NCI-H128 (cell line): ENCODE measurements around the gene CFB.

Source experiments
- DNase-seq: peaks from one replicate; lab custom pipeline; 2025; ENCODE audit not compliant: unreplicated experiment; lab: John Stamatoyannopoulos, UW

The CFB gene

GRCh38 chr6:31948306-31948705 is 2.4 kb downstream of the CFB start:
- DNase-seq: no peak

GRCh38 chr6:31948753-31949413 is 3.0 kb downstream of the CFB start:
- no peak for DNase-seq

- DNase-seq: no peak
Measured at GRCh38 chr6:31949926-31950548, 4.1 kb downstream of the CFB start.

- no peak for DNase-seq
Measured at GRCh38 chr6:31952140-31952805, 6.4 kb downstream of the CFB start.

GRCh38 chr6:31952890-31953289 is 7.0 kb downstream of the CFB start:
- DNase-seq: no peak

- DNase-seq: no peak
Measured at GRCh38 chr6:31954511-31954910, 8.6 kb downstream of the CFB start.

GRCh38 chr6:31956796-31957195 is 10.9 kb downstream of the CFB start:
- no peak for DNase-seq

GRCh38 chr6:31958412-31958740 is 12.5 kb downstream of the CFB start:
- no peak for DNase-seq

- DNase-seq: peak; percentile 95
Measured at GRCh38 chr6:31958741-31959739, 13.1 kb downstream of the CFB start, which contains the start of the genes NELFE and SKIC2. Gene NELFE, minus strand, starts transcription at chr6:31958971. Its CDS starts 525 bp downstream, at chr6:31958446. Gene SKIC2, plus strand, starts transcription at chr6:31959175. Its CDS starts 18 bp downstream, at chr6:31959193.

- DNase-seq: no peak
Measured at GRCh38 chr6:31961616-31962015, 15.7 kb downstream of the CFB start.

GRCh38 chr6:31963921-31964320 is 18.0 kb downstream of the CFB start:
- DNase-seq: no peak

- no peak for DNase-seq
Measured at GRCh38 chr6:31965700-31966099, 19.8 kb downstream of the CFB start.

- DNase-seq: no peak
Measured at GRCh38 chr6:31966506-31966905, 20.6 kb downstream of the CFB start.

- DNase-seq: no peak
Measured at GRCh38 chr6:31966997-31967925, 21.4 kb downstream of the CFB start.

GRCh38 chr6:31967926-31968320 is 22.0 kb downstream of the CFB start:
- no peak for DNase-seq

- no peak for DNase-seq
Measured at GRCh38 chr6:31968326-31968725, 22.4 kb downstream of the CFB start.

- no peak for DNase-seq
Measured at GRCh38 chr6:31968791-31969711, 23.2 kb downstream of the CFB start.

GRCh38 chr6:31969712-31970603 is 24.1 kb downstream of the CFB start:
- DNase-seq: no peak
